HG02981 (cell line): ENCODE data around the gene KLHL3.

ENCODE experiments used
- ATAC-seq: cut with Tn5 transposase; IDR thresholded peaks from one replicate; pipeline ENCODE4 v1.9.1; 2021; ENCODE audit warnings: mild to moderate bottlenecking, moderate library complexity; ENCODE audit not compliant: unreplicated experiment

The KLHL3 gene

GRCh38 chr5:137710086-137710485 lies 25.8 kb downstream of the KLHL3 start:
- no peak for ATAC-seq

- no peak for ATAC-seq
Observed at GRCh38 chr5:137708796-137709559, 26.9 kb downstream of the KLHL3 start.

- no peak for ATAC-seq
Observed at GRCh38 chr5:137708062-137708461, 27.8 kb downstream of the KLHL3 start.

DNA sequence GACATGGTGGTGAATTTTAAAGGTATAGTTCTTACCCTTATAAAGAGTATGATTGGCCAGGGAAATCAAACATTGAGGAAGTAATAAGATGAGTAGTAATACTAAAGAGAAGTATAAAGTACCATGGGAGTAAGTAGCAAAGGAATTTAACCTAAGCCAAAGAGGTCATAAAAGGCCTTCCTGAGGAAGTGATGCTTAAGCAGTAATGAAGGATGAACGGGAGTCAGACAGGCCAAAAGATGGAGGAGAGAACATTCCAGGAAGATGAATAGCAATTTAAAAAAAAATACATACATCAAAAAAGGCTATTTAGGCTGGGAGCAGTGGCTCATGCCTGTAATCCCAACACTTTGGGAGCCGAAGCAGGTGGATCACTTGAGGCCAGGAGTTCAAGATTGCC lies 29.0 kb downstream of the KLHL3 start:
- no peak for ATAC-seq

GRCh38 chr5:137705106-137705505 lies 30.8 kb downstream of the KLHL3 start:
- no peak for ATAC-seq

DNA sequence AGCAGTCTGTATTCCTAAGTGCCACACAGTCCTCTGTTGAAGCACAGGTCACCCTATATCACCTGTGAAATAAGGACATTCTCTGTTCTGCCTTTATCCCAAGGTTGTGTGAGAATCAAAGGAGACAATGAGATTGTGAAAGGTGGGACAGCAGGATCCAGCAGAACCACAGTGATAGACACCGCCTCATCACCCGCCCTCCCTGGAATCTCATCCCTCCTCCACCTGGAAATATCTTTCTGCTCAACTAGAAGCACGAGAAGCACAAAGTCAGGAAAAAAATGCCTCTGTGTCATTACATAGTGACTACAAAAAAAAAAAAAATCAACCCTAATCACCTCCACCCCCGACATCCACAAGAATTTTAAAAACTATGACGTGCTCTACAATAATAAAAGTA lies 32.3 kb downstream of the KLHL3 start:
- ATAC-seq: no peak

GRCh38 chr5:137700282-137700680 lies 35.6 kb downstream of the KLHL3 start:
- ATAC-seq: no peak

GRCh38 chr5:137699336-137700281 lies 36.3 kb downstream of the KLHL3 start:
- ATAC-seq: no peak

DNA sequence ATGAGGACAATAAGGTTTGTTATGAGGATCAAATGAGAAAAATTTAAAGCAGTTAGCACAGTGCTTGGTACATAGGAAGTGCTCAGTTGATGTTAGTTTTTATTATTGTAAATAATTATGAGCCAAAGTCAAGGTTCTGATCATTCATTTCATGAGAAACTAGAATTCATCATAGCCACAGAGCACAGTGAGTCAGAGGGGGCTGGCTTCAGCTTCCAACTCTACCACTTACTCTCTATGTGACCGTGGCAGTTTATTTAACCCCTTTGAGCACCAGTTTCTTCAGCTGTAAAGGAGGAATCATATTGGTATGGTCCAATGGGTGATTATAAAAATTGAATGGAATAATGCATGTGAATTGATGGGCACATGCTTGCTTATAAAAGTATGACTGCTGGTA lies 39.4 kb downstream of the KLHL3 start:
- no peak for ATAC-seq

GRCh38 chr5:137695651-137696428 lies 40.0 kb downstream of the KLHL3 start:
- ATAC-seq: no peak

DNA sequence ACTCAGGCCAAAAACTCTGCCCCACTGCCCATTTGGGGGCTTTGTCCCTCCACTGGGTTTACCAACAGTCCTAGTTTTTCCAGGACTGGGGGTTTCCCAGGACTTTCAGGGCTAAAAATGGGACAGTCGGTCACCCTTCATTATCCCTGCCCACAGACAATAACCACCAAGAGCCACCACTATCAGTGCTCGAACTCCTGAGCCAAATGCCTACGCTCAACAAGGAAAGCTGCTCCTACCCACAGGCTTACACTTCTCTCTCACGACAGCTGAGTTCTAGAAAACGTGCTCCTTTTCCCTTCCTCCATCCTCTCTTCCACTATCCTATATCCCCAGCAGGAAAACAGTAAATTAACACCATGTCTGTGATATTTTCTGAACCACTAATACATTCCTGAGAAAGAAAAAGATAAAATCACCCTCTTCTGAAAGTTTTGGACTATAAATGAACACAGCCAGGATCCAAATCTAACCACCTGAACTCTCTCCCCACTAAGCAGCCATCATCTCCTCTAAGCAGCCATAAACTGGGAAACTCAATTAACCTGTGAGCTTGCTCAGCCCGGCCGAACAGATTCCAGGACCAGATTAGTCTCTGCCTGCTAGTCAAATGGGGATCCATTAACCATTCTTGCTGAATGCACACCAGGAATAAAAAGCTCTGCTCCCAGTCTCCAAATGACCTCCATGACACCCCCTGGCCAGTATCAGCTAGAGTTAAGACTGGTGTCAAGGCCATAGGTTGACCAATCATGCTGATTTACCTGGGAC lies 41.8 kb downstream of the KLHL3 start:
- no peak for ATAC-seq

DNA sequence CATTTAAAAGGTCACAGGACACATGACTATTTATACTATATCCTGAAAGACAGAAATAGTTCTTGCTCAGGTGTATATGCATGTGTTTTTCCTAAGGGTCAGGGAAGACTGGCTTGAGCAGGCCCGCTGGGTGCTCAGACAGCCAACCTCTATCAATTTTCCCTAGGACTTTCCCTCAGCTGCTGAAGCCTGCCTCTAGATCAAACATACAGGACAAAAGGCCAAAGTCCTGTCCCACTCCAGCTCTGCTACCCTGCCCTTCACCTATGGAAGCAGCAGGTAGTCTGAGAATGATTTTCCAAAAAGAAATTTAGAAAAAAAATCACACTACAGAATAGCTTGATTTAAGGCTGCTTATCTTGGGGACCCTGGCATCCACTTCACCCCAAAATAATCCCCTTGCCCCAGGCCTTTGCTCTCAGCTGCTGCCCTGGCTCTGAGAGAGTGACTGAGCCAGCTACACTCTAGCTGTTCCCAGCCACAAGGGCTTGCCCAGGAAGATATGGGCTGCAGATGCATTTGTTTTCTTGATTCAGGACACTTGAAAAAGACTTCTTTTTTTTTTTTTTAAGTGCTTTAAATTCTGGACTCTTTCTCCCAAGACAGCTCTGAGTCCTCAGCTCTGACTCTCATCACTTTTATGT lies 42.5 kb downstream of the KLHL3 start:
- ATAC-seq: no peak

DNA sequence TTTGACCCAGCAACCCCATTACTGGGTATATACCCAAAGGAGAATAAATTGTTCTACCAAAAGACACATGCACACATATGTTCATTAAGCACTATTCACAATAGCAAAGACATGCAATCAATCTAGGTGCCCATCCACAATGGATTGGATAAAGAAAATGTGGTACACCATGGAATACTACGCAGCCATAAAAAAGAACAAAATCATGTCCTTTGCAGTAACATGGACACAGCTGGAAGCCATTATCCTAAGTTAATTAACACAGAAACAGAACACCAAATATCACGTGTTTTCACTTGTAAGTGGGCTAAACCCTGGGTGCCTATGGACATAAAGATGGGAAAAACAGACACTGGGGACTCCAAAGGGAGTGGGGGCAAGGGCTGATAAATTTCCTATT lies 46.6 kb downstream of the KLHL3 start:
- no peak for ATAC-seq

- ATAC-seq: no peak
Observed at GRCh38 chr5:137688210-137688840, 47.6 kb downstream of the KLHL3 start.

DNA sequence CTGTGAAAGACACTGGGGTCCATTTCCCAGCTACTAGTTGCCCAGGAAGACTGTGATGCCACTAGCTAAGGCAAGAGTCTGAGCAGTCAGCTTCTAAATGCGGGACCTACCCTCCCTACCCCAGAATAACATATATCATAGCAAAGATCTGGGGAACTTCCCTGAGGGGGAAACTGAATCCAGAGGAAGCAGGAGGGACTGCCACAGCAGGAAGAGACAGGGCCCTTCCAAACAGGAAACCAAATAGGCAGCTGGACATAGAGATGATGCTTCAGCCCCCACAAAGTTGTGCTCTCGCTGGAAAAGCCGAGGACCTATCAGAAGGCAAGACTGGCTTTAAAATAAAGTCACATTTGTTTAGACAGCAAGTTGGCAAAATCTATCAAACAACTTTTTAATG lies 51.1 kb downstream of the KLHL3 start:
- no peak for ATAC-seq

- no peak for ATAC-seq
Observed at GRCh38 chr5:137681191-137681590, 54.7 kb downstream of the KLHL3 start.

DNA sequence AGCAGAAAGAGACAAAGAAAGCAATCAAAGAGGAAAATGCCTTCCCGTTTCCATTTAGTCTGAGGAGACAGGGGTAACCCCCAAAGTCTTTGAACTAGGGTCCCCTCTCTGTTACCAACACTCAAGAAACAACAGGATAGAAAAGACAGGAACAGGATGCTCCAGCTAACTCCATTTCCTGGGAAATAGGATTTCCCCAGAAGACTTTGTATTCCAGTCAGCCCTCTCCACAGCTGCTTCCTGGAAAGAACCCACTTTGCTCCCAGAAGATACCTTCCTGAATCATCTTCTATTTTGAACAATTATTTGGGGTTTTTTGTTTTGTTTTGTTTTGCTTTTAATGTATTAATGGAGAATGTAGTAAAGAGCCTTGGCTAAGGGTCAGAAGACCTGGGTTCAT lies 56.0 kb downstream of the KLHL3 start:
- no peak for ATAC-seq

GRCh38 chr5:137679195-137679594 lies 56.7 kb downstream of the KLHL3 start:
- no peak for ATAC-seq

- no peak for ATAC-seq
Observed at GRCh38 chr5:137672881-137673280, 63.0 kb downstream of the KLHL3 start.

GRCh38 chr5:137672001-137672400 lies 63.9 kb downstream of the KLHL3 start:
- ATAC-seq: no peak
